H1 (cell line): ENCODE results near the gene INPP5A. TPM values are rescaled to one million over a fixed set of nuclear protein-coding genes. Genes with fewer than 3 reads are reported as not detected.

Experiments used
- CTCF ChIP-seq, 3 experiments: IDR thresholded peaks; 1 replicate in 2 of 3; 2 replicates in 1 of 3; pipeline versions ENCODE4 v1.5.1 to v1.6.1; 2011; ENCODE audit warnings: low read length in 3 of 3, mild to moderate bottlenecking in 3 of 3, inconsistent platforms in 2 of 3, low read depth in 1 of 3, moderate library complexity in 1 of 3; ENCODE audit not compliant: insufficient read depth in 1 of 3; ENCODE audit errors: control extremely low read depth in 1 of 3
- KDM1A ChIP-seq: fragments of 200-600, 300-600 bp; sonication (generic); IDR thresholded peaks from 2 replicates; pipeline ENCODE4 v1.7.1; 2016; ENCODE audit warnings: mild to moderate bottlenecking, low read length, borderline replicate concordance
- SUZ12 ChIP-seq: fragments of 200-600 bp; sonication (generic); IDR thresholded peaks from 2 replicates; pipeline ENCODE4 v1.6.1; 2012; ENCODE audit warnings: mild to moderate bottlenecking, inconsistent platforms, low read length, moderate library complexity, mixed read lengths
- ZNF274 ChIP-seq: IDR thresholded peaks from 2 replicates; pipeline ENCODE4 v1.7.0; 2012; ENCODE audit warnings: low read length, borderline replicate concordance; ENCODE audit errors: extremely low read depth
- polyA plus RNA-seq, 7 experiments: library from polyadenylated mRNA; depleted of rRNA in 3 of 7; stranded (reverse) in 5 of 7; unstranded in 2 of 7; fragments of >200 nt in 5 of 7; fragments of 200-250 nt in 2 of 7; gene quantifications; 1 replicate in 5 of 7; 2 replicates in 1 of 7; 4 replicates in 1 of 7; pipeline versions ENCODE4 v1.2.1 to v1.2.3, GENCODE V29; 2011 to 2013; ENCODE audit warnings: missing spikeins in 2 of 7, mixed read lengths in 2 of 7
- total RNA-seq: library from RNA; stranded (reverse); fragmentation: NEBNext Ultra II Directional; extraction: Animal tissue kit (Norgen Biotek cat#: 25700); gene quantifications from 2 replicates; pipeline ENCODE4 v1.2.1, GENCODE V29; 2021

INPP5A gene
- total and polyA plus RNA-seq, 2 of the 8 experiments (the other 6 are each of a cell fraction or from before 2014, with no cell fraction given): 19.7 to 27.5 TPM

- TF ChIP-seq CTCF (IDR thresholded peaks at IDR 0.05; ENCODE audit: control extremely low read depth in 1 of 3, insufficient read depth in 1 of 3, low read depth in 1 of 3, low read length in 3 of 3) (no peak), KDM1A (no peak), SUZ12 (no peak), ZNF274 (no peak)
Measured at GRCh38 chr10:132610071-132610701, 72.6 kb downstream of the INPP5A start (continued).
